Thyroid gland (tissue), 4 donors: ENCODE results near the gene FOXJ2. TPM values are rescaled to one million over a fixed set of nuclear protein-coding genes. Genes with fewer than 3 reads are reported as not detected.
A peak's percentile ranks its signal among the peaks of the same experiment; 100 is the strongest.
"Not testable (repeated sequence)": the region's sequence is repeated elsewhere in the genome, so short reads cannot be mapped to it uniquely, and the experiment has no call there.

ENCODE experiments used
- DNase-seq, 2 donors: peaks; one replicate each; pipeline ENCODE4 v3.0.0-alpha.2; 2019
- H3K27ac ChIP-seq, 3 donors: fragments of 200-600 bp; sonication (generic); 1 replicate in 2 of 3; 2 replicates in 1 of 3; pipeline ENCODE4 v1.5.1; 2016 to 2019; ENCODE audit warnings: mild to moderate bottlenecking in 1 of 3, moderate library complexity in 1 of 3
- H3K27me3 ChIP-seq: fragments of 200-600 bp; sonication (generic); one replicate; pipeline ENCODE4 v1.5.1; 2019
- H3K36me3 ChIP-seq, 2 donors: fragments of 200-600 bp; sonication (generic); one replicate each; pipeline ENCODE4 v1.5.1; 2016 to 2019
- H3K4me1 ChIP-seq, 2 donors: fragments of 200-600 bp; sonication (generic); one replicate each; pipeline ENCODE4 v1.5.1; 2017 to 2019
- H3K4me3 ChIP-seq, 3 donors: fragments of 200-600 bp; sonication (generic); replicated peaks in 1 of 3; 1 replicate in 2 of 3; 2 replicates in 1 of 3; pipeline ENCODE4 v1.5.1; 2016; ENCODE audit warnings: mild to moderate bottlenecking in 1 of 3
- H3K9me3 ChIP-seq: fragments of 200-600 bp; sonication (generic); one replicate; pipeline ENCODE4 v1.5.1; 2017
- POLR2A ChIP-seq, 2 donors: fragments of 450-650 bp; IDR thresholded peaks; one replicate each; pipeline ENCODE4 v1.6.1; 2017; ENCODE audit warnings: antibody characterized with exemption in 2 of 2, mild to moderate bottlenecking in 2 of 2, moderate library complexity in 1 of 2
- WGBS, 2 donors: methylation state at CpG; one replicate each; pipeline ENCODE4 v1.1.5; 2017; 5-methylcytosine and 5-hydroxymethylcytosine counted together
- intact Hi-C: fragments of 100-400 bp; cut with DNase I; formaldehyde crosslinking; loops from one replicate; pipeline ENCODE4 v1.15.1; 2023
- total RNA-seq, 4 donors: library from RNA; depleted of rRNA; stranded (reverse); fragments of >200 nt; gene quantifications; one replicate each; pipeline ENCODE4 v1.2.3, GENCODE V29; 2016
- TF ChIP-seq, protein P1 (sequence below), 6 experiments: fragments of 200-600 bp in 3 of 6; fragments of 450-650 bp in 3 of 6; sonication (generic) in 3 of 6; IDR thresholded peaks; one replicate each; pipeline ENCODE4 v1.5.1; 2016 to 2019; ENCODE audit warnings: antibody characterized with exemption in 6 of 6, mild to moderate bottlenecking in 2 of 6, inconsistent platforms in 1 of 6, moderate library complexity in 1 of 6

FOXJ2 gene
- total RNA-seq, 4 donors from 2014 or later: 14.0 to 18.3 (median 14.9) TPM

DNA sequence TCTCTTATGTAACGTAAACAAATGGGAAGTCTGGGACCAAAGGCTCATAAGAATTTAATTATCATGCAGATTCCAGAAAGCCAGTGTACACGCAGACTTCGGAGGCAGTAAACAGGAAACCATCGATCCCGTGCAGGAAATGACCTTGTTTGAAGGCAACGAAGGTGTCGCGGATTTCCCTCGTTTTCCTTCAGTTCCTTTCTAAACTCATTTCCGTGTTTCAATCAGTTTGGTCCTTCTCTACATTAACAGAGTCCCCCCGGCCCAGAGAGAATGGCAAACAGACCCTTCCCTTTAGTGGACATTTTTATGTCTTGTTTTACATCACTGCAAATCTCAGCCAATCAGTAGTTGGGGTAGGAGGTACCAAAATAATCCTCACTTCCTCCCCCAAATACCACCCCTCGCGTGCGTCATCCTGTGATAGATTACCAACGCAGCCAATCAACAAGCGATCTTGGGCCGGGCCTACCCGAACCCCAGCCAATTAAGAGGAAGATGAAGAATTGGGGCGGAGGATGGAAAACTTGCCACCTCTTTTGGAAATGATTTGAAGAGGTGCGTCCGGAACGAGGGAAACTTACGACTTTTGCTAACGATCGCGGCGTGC, 6.1 kb upstream of the FOXJ2 start:
- peak overlapping the region; percentile 99 to 100 (median 99) for H3K27ac ChIP-seq
- TF ChIP-seq, protein P1, sequence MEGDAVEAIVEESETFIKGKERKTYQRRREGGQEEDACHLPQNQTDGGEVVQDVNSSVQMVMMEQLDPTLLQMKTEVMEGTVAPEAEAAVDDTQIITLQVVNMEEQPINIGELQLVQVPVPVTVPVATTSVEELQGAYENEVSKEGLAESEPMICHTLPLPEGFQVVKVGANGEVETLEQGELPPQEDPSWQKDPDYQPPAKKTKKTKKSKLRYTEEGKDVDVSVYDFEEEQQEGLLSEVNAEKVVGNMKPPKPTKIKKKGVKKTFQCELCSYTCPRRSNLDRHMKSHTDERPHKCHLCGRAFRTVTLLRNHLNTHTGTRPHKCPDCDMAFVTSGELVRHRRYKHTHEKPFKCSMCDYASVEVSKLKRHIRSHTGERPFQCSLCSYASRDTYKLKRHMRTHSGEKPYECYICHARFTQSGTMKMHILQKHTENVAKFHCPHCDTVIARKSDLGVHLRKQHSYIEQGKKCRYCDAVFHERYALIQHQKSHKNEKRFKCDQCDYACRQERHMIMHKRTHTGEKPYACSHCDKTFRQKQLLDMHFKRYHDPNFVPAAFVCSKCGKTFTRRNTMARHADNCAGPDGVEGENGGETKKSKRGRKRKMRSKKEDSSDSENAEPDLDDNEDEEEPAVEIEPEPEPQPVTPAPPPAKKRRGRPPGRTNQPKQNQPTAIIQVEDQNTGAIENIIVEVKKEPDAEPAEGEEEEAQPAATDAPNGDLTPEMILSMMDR (IDR thresholded peaks at IDR 0.05): peak in 2 of 6 experiments; percentile 11 to 20
- TF ChIP-seq POLR2A (IDR thresholded peaks at IDR 0.05): peak in 1 of 2 donors; percentile 74
- no peaks in the 10 kb centered on the region for H3K36me3 ChIP-seq
- DNase-seq: peak; percentile 98
- H3K27me3 ChIP-seq: no peaks in the 10 kb centered on the region
- H3K4me1 ChIP-seq: no peaks in the 10 kb centered on the region
- intact Hi-C loops: no loop called here
- peak overlapping the region; percentile 17 to 87 (median 64) for H3K4me3 ChIP-seq
- H3K9me3 ChIP-seq: no peaks in the 10 kb centered on the region
- WGBS, 2 donors: 0% methylated on average over 27 of the region's 27 CpGs

- no peak for DNase-seq
- Histone ChIP-seq H3K27me3 (no peaks in the 10 kb centered on the region), H3K9me3 (no peaks in the 10 kb centered on the region), H3K27ac (no peak overlapping the region), H3K36me3 (no peaks in the 10 kb centered on the region), H3K4me1 (peaks cover 0 to 4% of the 10 kb centered on the region in 2 donors), H3K4me3 (no peak overlapping the region)
- TF ChIP-seq, protein P1 (IDR thresholded peaks at IDR 0.05): no peak
- TF ChIP-seq POLR2A (IDR thresholded peaks at IDR 0.05): no peak
- intact Hi-C loops: no loop called here
- WGBS, 2 donors: 71 to 75% methylated on average over 5 of the region's 5 CpGs
These were observed 4.7 kb upstream of the FOXJ2 start for GRCh38 chr12:8027856-8028255.

- no peak overlapping the region for H3K4me3 ChIP-seq
- H3K4me1 ChIP-seq: peaks cover 0 to 4% of the 10 kb centered on the region in 2 donors
- H3K27me3 ChIP-seq: no peaks in the 10 kb centered on the region
- intact Hi-C loops: no loop called here
- WGBS, 2 donors: 96% methylated on average over 15 of the region's 15 CpGs
- DNase-seq: no peak
- no peak overlapping the region for H3K27ac ChIP-seq
- H3K36me3 ChIP-seq: no peaks in the 10 kb centered on the region
- H3K9me3 ChIP-seq: no peaks in the 10 kb centered on the region
- no peak for TF ChIP-seq POLR2A (IDR thresholded peaks at IDR 0.05)
- TF ChIP-seq, protein P1 (IDR thresholded peaks at IDR 0.05): no peak
These were observed 4.2 kb upstream of the FOXJ2 start for GRCh38 chr12:8028267-8028666.

DNA sequence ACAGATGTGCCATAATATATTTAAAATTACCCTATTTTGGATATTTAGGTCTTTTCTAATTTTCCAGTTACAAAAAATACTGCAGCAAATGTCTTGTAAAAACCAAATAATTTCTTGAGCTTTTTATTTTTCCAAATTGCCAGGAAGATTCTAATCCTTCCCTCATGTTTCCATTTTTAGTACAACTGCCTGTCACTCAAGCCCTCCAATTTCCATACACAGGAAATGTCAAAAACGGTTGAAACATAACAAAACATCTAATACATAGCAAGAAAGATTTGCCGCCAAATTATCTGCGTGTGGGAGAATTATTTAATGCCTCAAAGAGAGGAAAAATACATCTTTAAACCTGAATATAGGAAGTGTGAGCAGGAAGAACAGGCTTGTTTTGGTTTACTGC, 2.3 kb upstream of the FOXJ2 start:
- intact Hi-C loops: loop anchor here (5.0 kb wide), 1 partner anchor 52 kb away; the partner anchor contains the start of gene NECAP1
- Histone ChIP-seq H3K4me1 (peaks cover 19 to 22% of the 10 kb centered on the region in 2 donors), H3K9me3 (no peaks in the 10 kb centered on the region), H3K27me3 (no peaks in the 10 kb centered on the region), H3K4me3 (no peak overlapping the region), H3K36me3 (no peaks in the 10 kb centered on the region), H3K27ac (no peak overlapping the region)
- DNase-seq: no peak
- WGBS, 2 donors: 76 to 79% methylated on average over 3 of the region's 3 CpGs
- TF ChIP-seq, protein P1 (IDR thresholded peaks at IDR 0.05): no peak
- TF ChIP-seq POLR2A (IDR thresholded peaks at IDR 0.05): no peak

DNA sequence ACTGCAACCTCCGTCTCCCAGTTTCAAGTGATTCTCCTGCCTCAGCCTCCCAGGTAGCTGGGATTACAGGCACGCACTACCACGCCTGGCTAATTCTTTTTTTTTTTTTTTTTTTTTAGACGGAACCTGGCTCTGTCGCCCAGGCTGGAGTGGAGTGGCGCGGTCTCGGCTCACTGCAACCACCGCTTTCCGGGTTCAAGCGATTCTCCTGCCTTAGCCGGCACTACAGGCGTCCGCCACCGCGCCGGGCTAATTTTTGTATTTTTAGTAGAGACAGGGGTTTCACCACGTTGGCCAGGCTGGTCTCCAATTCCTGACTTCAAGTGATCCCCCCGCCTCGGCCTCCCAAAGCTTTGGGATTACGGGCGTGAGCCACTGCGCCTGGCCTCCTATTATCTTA, 1.5 kb upstream of the FOXJ2 start:
- H3K4me3 ChIP-seq, H3K27ac ChIP-seq, H3K27me3 ChIP-seq, H3K36me3 ChIP-seq, DNase-seq, H3K9me3 ChIP-seq: not testable (repeated sequence)
- intact Hi-C loops: loop anchor here (5.0 kb wide), 1 partner anchor 51 kb away; the partner anchor contains the start of gene NECAP1
- peaks cover 27 to 30% of the 10 kb centered on the region in 2 donors for H3K4me1 ChIP-seq
- 94 to 96% methylated on average over 23 of the region's 23 CpGs for WGBS, 2 donors
